ENCODE results near the gene TEX12. TPM values are rescaled to one million over a fixed set of nuclear protein-coding genes. Genes with fewer than 3 reads are reported as not detected.

TEX12 gene
- total RNA-seq, 1 donor from 2014 or later, result not detected

GRCh38 chr11:112128483-112129121 is 38.6 kb upstream of the TEX12 start:
- no peak overlapping the region for H3K4me3 Mint-ChIP-seq (ENCODE audit: low read depth)
- no peak for DNase-seq (ENCODE audit: low spot score, unreplicated experiment)
- H3K9me3 Mint-ChIP-seq (ENCODE audit: low read depth), result no peaks in the 10 kb centered on the region
- no peaks in the 10 kb centered on the region for H3K27me3 Mint-ChIP-seq
- no peak overlapping the region for H3K27ac Mint-ChIP-seq
- H3K36me3 Mint-ChIP-seq (ENCODE audit: insufficient read depth), result no peaks in the 10 kb centered on the region
- H3K4me1 Mint-ChIP-seq (ENCODE audit: low read depth), result no peaks in the 10 kb centered on the region
- no peak for TF ChIP-seq CTCF (IDR thresholded peaks at IDR 0.05; ENCODE audit: unreplicated experiment)

GRCh38 chr11:112129656-112130055 is 37.5 kb upstream of the TEX12 start:
- no peak for TF ChIP-seq CTCF (IDR thresholded peaks at IDR 0.05; ENCODE audit: unreplicated experiment)
- Mint-ChIP-seq H3K27me3 (no peaks in the 10 kb centered on the region), H3K9me3 (ENCODE audit: low read depth) (no peaks in the 10 kb centered on the region)

GRCh38 chr11:112132737-112133136 is 34.4 kb upstream of the TEX12 start:
- no peaks in the 10 kb centered on the region for H3K9me3 Mint-ChIP-seq (ENCODE audit: low read depth)
- no peaks in the 10 kb centered on the region for H3K4me1 Mint-ChIP-seq (ENCODE audit: low read depth)
- no peak for TF ChIP-seq CTCF (IDR thresholded peaks at IDR 0.05; ENCODE audit: unreplicated experiment)
- H3K27me3 Mint-ChIP-seq, result no peaks in the 10 kb centered on the region
- no peak overlapping the region for H3K4me3 Mint-ChIP-seq (ENCODE audit: low read depth)
- no peak overlapping the region for H3K27ac Mint-ChIP-seq
- no peaks in the 10 kb centered on the region for H3K36me3 Mint-ChIP-seq (ENCODE audit: insufficient read depth)
- no peak for DNase-seq (ENCODE audit: low spot score, unreplicated experiment)

More at GRCh38 chr11:112129656-112130055, 37.5 kb upstream of the TEX12 start:
- Mint-ChIP-seq H3K27ac (no peak overlapping the region), H3K36me3 (ENCODE audit: insufficient read depth) (no peaks in the 10 kb centered on the region), H3K4me1 (ENCODE audit: low read depth) (no peaks in the 10 kb centered on the region), H3K4me3 (ENCODE audit: low read depth) (no peak overlapping the region)
- DNase-seq (ENCODE audit: low spot score, unreplicated experiment), result no peak

GRCh38 chr11:112134473-112134872 is 32.7 kb upstream of the TEX12 start:
- Mint-ChIP-seq H3K4me1 (ENCODE audit: low read depth) (no peaks in the 10 kb centered on the region), H3K4me3 (ENCODE audit: low read depth) (no peak overlapping the region), H3K36me3 (ENCODE audit: insufficient read depth) (no peaks in the 10 kb centered on the region), H3K9me3 (ENCODE audit: low read depth) (no peaks in the 10 kb centered on the region), H3K27me3 (no peaks in the 10 kb centered on the region), H3K27ac (no peak overlapping the region)
- no peak for DNase-seq (ENCODE audit: low spot score, unreplicated experiment)
- no peak for TF ChIP-seq CTCF (IDR thresholded peaks at IDR 0.05; ENCODE audit: unreplicated experiment)

- Mint-ChIP-seq H3K36me3 (ENCODE audit: insufficient read depth) (no peaks in the 10 kb centered on the region), H3K4me1 (ENCODE audit: low read depth) (no peaks in the 10 kb centered on the region), H3K4me3 (ENCODE audit: low read depth) (no peak overlapping the region), H3K27me3 (no peaks in the 10 kb centered on the region), H3K27ac (no peak overlapping the region), H3K9me3 (ENCODE audit: low read depth) (no peaks in the 10 kb centered on the region)
- no peak for DNase-seq (ENCODE audit: low spot score, unreplicated experiment)
- no peak for TF ChIP-seq CTCF (IDR thresholded peaks at IDR 0.05; ENCODE audit: unreplicated experiment)
Measured at GRCh38 chr11:112143597-112143996, 23.6 kb upstream of the TEX12 start.
